ENCODE data around the gene SMCR8. TPM values are rescaled to one million over a fixed set of nuclear protein-coding genes. Genes with fewer than 3 reads are reported as not detected.

Gene SMCR8
- total and polyA plus RNA-seq, 2 of the 4 experiments (the other 2 are of a cell fraction): 7.1 to 10.9 TPM

DNA sequence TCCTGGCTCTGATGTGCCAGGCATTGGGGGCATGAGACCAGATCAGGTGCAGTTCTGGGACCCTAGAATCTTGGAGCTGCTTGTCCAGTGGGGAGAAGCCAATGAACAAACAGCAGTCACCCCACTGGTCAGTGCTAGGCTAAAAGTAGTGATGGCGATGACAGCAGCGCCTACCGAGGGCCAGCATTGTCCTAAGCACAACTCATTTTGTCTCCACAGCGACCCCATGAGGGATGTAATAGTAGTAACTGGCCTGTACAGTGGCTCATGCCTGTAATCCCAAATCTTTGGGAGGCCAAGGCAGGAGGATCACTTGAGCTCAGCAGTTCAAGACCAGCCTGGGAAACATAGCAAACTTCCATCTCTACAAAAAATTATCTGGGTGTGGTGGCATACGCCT, 6.2 kb downstream of the SMCR8 start:
- peaks cover 6% of the 10 kb centered on the region; the same call in 1 of the 2 replicates for H3K4me1 ChIP-seq (ENCODE audit: control insufficient read depth, insufficient read depth, low read length)
- H3K27ac ChIP-seq (ENCODE audit: insufficient read depth, low read length): no peak overlapping the region
- no peak overlapping the region for H3K4me2 ChIP-seq (ENCODE audit: low read depth, low read length)
- no peaks in the 10 kb centered on the region for H3K9me3 ChIP-seq (ENCODE audit: control insufficient read depth, insufficient read depth, low read length)
- H3K4me3 ChIP-seq (ENCODE audit: insufficient read depth, low read depth, low read length): no peak overlapping the region
- peaks cover 31 to 79% of the 10 kb centered on the region in 2 experiments for H3K79me1 ChIP-seq (ENCODE audit: low read depth in 1 of 2, low read length in 2 of 2)
- no peak overlapping the region for H4K91ac ChIP-seq (ENCODE audit: insufficient read depth, low read depth, low read length)
- H4K8ac ChIP-seq (ENCODE audit: low read depth in 2 of 2, low read length in 2 of 2): no peak overlapping the region
- ATAC-seq (ENCODE audit: low read depth) (no peak), DNase-seq (no peak)
- H2AFZ ChIP-seq (replicated peaks; ENCODE audit: low read length, poor library complexity): no peak overlapping the region
- ChIA-PET CTCF (no interaction called here), POLR2A (ENCODE audit: unreplicated experiment) (no interaction called here)
- H2BK5ac ChIP-seq (ENCODE audit: low read depth, low read length, poor library complexity, severe bottlenecking): no peak overlapping the region
- H3K56ac ChIP-seq (ENCODE audit: extremely low read depth, insufficient read depth, low read length): no peak overlapping the region
- no peak for TF ChIP-seq MAZ (IDR thresholded peaks at IDR 0.05; ENCODE audit: borderline replicate concordance, low read depth, low read length)
- TF ChIP-seq, protein P1, sequence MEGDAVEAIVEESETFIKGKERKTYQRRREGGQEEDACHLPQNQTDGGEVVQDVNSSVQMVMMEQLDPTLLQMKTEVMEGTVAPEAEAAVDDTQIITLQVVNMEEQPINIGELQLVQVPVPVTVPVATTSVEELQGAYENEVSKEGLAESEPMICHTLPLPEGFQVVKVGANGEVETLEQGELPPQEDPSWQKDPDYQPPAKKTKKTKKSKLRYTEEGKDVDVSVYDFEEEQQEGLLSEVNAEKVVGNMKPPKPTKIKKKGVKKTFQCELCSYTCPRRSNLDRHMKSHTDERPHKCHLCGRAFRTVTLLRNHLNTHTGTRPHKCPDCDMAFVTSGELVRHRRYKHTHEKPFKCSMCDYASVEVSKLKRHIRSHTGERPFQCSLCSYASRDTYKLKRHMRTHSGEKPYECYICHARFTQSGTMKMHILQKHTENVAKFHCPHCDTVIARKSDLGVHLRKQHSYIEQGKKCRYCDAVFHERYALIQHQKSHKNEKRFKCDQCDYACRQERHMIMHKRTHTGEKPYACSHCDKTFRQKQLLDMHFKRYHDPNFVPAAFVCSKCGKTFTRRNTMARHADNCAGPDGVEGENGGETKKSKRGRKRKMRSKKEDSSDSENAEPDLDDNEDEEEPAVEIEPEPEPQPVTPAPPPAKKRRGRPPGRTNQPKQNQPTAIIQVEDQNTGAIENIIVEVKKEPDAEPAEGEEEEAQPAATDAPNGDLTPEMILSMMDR (conservative IDR thresholded peaks at IDR 0.05; ENCODE audit: low read depth, low read length): peak; percentile 8; the same call in 1 of the 2 replicates
- intact Hi-C loops (cut with micrococcal nuclease) (no loop called here), in situ Hi-C loops (cut with MboI; ENCODE audit: low sequenced_read_pairs) (no loop called here), dilution Hi-C loops (cut with HindIII; ENCODE audit: low sequenced_read_pairs, unreplicated experiment) (no loop called here)
- H2BK120ac ChIP-seq (ENCODE audit: low read depth, low read length): no peak overlapping the region
- no peak overlapping the region for H2AK9ac ChIP-seq (replicated peaks; ENCODE audit: low read depth, low read length, poor library complexity)
- H3K9ac ChIP-seq (ENCODE audit: low read depth, low read length): no peak overlapping the region
- WGBS, 2 experiments (ENCODE audit: extremely low coverage in 2 of 2, insufficient read length in 1 of 2): no CpG with 5 or more reads among the region's 5 CpGs
- H3K4ac ChIP-seq (ENCODE audit: low read depth, low read length): no peak overlapping the region
- no TSS peak for BruUV-seq (replicated peaks)
- no peak overlapping the region for H2BK20ac ChIP-seq (ENCODE audit: low read depth, low read length)
- H2BK15ac ChIP-seq (ENCODE audit: low read depth, low read length): no peak overlapping the region
- H3K9me1 ChIP-seq (ENCODE audit: insufficient read depth, low read length): peaks cover 13% of the 10 kb centered on the region; the same call in 1 of the 2 replicates
- H3K36me3 ChIP-seq (ENCODE audit: control insufficient read depth, insufficient read depth, low read length): peaks cover 54% of the 10 kb centered on the region
- no peak overlapping the region for H3K23ac ChIP-seq (ENCODE audit: low read depth, low read length)
- no peak overlapping the region for H3K18ac ChIP-seq (ENCODE audit: low read depth, low read length)
- peaks cover 58% of the 10 kb centered on the region for H4K20me1 ChIP-seq (ENCODE audit: insufficient read depth, low read length)
- no peaks in the 10 kb centered on the region for H3K27me3 ChIP-seq (ENCODE audit: control insufficient read depth, insufficient read depth, low read length)
- no peak overlapping the region for H4K5ac ChIP-seq (ENCODE audit: low read depth, low read length)
- H2AK5ac ChIP-seq (ENCODE audit: low read depth, low read length): no peak overlapping the region
- no peak overlapping the region for H3K14ac ChIP-seq (replicated peaks; ENCODE audit: low read depth, low read length)

Measured in IMR-90 (cell line).